HCT116 (cell line): Measurements from ENCODE around the gene F11. TPM values are rescaled to one million over a fixed set of nuclear protein-coding genes. Genes with fewer than 3 reads are reported as not detected.

Experiments
- ATAC-seq: fragments of 200-7000 bp; cut with Tn5 transposase; 2 replicates; pipeline ENCODE4 v1.9.1; 2020; ENCODE audit warnings: mild to moderate bottlenecking, moderate library complexity
- BruUV-seq: library from RNA; stranded (reverse); fragments of 400-500 nt; replicated peaks from 2 replicates; lab custom pipeline; 2021; lab: Mats Ljungman, UMichigan
- CTCF ChIA-PET: fragments of 300-600 bp; sonication (Branson Sonifier 250); formaldehyde crosslinking; loops from one replicate; lab custom pipeline; 2021; ENCODE audit warnings: antibody characterized with exemption; lab: Charles Lee
- POLR2A ChIA-PET: fragments of 300-600, 350-600 bp; sonication (Branson Sonifier 250); formaldehyde crosslinking; loops from one replicate; lab custom pipeline; 2021; ENCODE audit warnings: antibody characterized with exemption; lab: Charles Lee
- RAD21 ChIA-PET, 2 experiments: fragments of 300-600 bp; sonication (Branson Sonifier 250); formaldehyde crosslinking; loops; one replicate each; lab custom pipeline; 2023; ENCODE audit warnings: low total read pairs in 2 of 2; ENCODE audit not compliant: uncharacterized antibody in 2 of 2, unreplicated experiment in 2 of 2, low non-redundant PET in 1 of 2; lab: Charles Lee
- DNase-seq: peaks from one replicate; pipeline ENCODE4 v3.0.0-alpha.2; 2010; ENCODE audit warnings: low read depth, low spot score
- H2AFZ ChIP-seq: fragments of 200-600 bp; shearing (Covaris generic), sonication (generic); 2 replicates; pipeline ENCODE4 v1.6.1; 2017; ENCODE audit warnings: low read depth, mixed run types, mixed read lengths, antibody characterized with exemption, low read length; ENCODE audit not compliant: poor library complexity, severe bottlenecking
- H3K27ac ChIP-seq: 2 replicates; pipeline ENCODE4 v1.5.1; 2012; ENCODE audit warnings: low read depth, low read length
- H3K27me3 ChIP-seq: fragments of 200-600 bp; sonication (generic); 2 replicates; pipeline ENCODE4 v1.6.1; 2016; ENCODE audit warnings: mixed run types, low read length, mixed read lengths; ENCODE audit not compliant: insufficient read depth
- H3K36me3 ChIP-seq, 2 experiments: fragments of 200-500 bp in 1 of 2; fragments of 200-600 bp in 1 of 2; sonication (Bioruptor generic) in 1 of 2; sonication (generic) in 1 of 2; 2 replicates each; pipeline versions ENCODE4 v1.5.1 to v1.6.1; 2014 to 2016; ENCODE audit warnings: low read length in 2 of 2, inconsistent platforms in 1 of 2, mixed read lengths in 1 of 2, mixed run types in 1 of 2; ENCODE audit not compliant: insufficient read depth in 2 of 2, control insufficient read depth in 1 of 2
- H3K4me1 ChIP-seq, 2 experiments: fragments of 200-600 bp in 1 of 2; sonication (generic) in 1 of 2; 2 replicates each; pipeline versions ENCODE4 v1.5.1 to v1.6.1; 2012 to 2017; ENCODE audit warnings: low read length in 2 of 2, inconsistent platforms in 1 of 2, mild to moderate bottlenecking in 1 of 2, mixed read lengths in 1 of 2, mixed run types in 1 of 2, moderate library complexity in 1 of 2; ENCODE audit not compliant: insufficient read depth in 2 of 2, control insufficient read depth in 1 of 2
- H3K4me2 ChIP-seq: fragments of 200-600 bp; sonication (generic); 2 replicates; pipeline ENCODE4 v1.6.1; 2017; ENCODE audit warnings: mixed run types, low read length, mixed read lengths
- H3K4me3 ChIP-seq, 2 experiments: fragments of 200-600 bp in 1 of 2; sonication (generic) in 1 of 2; replicated peaks in 1 of 2; 2 replicates each; pipeline ENCODE4 v1.5.1; 2011 to 2016; ENCODE audit warnings: low read length in 2 of 2, control low read depth in 1 of 2, low read depth in 1 of 2, mild to moderate bottlenecking in 1 of 2, mixed read lengths in 1 of 2, mixed run types in 1 of 2
- H3K79me2 ChIP-seq: fragments of 200-600 bp; sonication (generic); 2 replicates; pipeline ENCODE4 v1.6.1; 2017; ENCODE audit warnings: mild to moderate bottlenecking, mixed run types, low read length, moderate library complexity, mixed read lengths; ENCODE audit not compliant: insufficient read depth
- H3K9ac ChIP-seq: fragments of 200-600 bp; sonication (generic); 2 replicates; pipeline ENCODE4 v1.6.1; 2016; ENCODE audit warnings: low read length, mixed read lengths
- H3K9me2 ChIP-seq: fragments of 200-600 bp; sonication (generic), shearing (Covaris generic); 2 replicates; pipeline ENCODE4 v1.6.1; 2017; ENCODE audit warnings: mixed run types, mild to moderate bottlenecking, moderate library complexity; ENCODE audit not compliant: insufficient read depth
- H3K9me3 ChIP-seq, 2 experiments: fragments of 200-500 bp in 1 of 2; fragments of 200-600 bp in 1 of 2; sonication (Bioruptor generic) in 1 of 2; sonication (generic) in 1 of 2; 2 replicates each; pipeline ENCODE4 v1.6.1; 2014 to 2017; ENCODE audit warnings: low read length in 2 of 2, mixed read lengths in 2 of 2, inconsistent platforms in 1 of 2, low read depth in 1 of 2, mild to moderate bottlenecking in 1 of 2, mixed run types in 1 of 2, moderate library complexity in 1 of 2; ENCODE audit not compliant: control insufficient read depth in 1 of 2, insufficient read depth in 1 of 2
- H4K20me1 ChIP-seq: fragments of 200-600 bp; sonication (generic), shearing (Covaris generic); 2 replicates; pipeline ENCODE4 v1.6.1; 2017; ENCODE audit warnings: mixed run types, mild to moderate bottlenecking, moderate library complexity; ENCODE audit not compliant: insufficient read depth
- ATF3 ChIP-seq: IDR thresholded peaks from 2 replicates; pipeline ENCODE4 v1.6.1; 2012
- CTCF ChIP-seq, 3 experiments: fragments of 200-600 bp in 1 of 3; sonication (generic) in 1 of 3; IDR thresholded peaks in 2 of 3; conservative IDR thresholded peaks in 1 of 3; 2 replicates each; pipeline ENCODE4 v1.5.1; 2012 to 2017; ENCODE audit warnings: low read depth in 2 of 3, low read length in 2 of 3, antibody characterized with exemption in 1 of 3, borderline replicate concordance in 1 of 3, control low read depth in 1 of 3, mild to moderate bottlenecking in 1 of 3, mixed read lengths in 1 of 3, mixed run types in 1 of 3, moderate library complexity in 1 of 3; ENCODE audit not compliant: insufficient read depth in 1 of 3
- EGR1 ChIP-seq: IDR thresholded peaks from 2 replicates; pipeline ENCODE4 v1.6.1; 2012; ENCODE audit warnings: low read depth
- EZH2 ChIP-seq: fragments of 200-600 bp; sonication (generic); IDR thresholded peaks from 2 replicates; pipeline ENCODE4 v1.6.1; 2017; ENCODE audit warnings: antibody characterized with exemption, mixed run types
- EZH2phosphoT487 ChIP-seq: fragments of 200-600 bp; IDR thresholded peaks from 2 replicates; pipeline ENCODE4 v1.6.1; 2018; ENCODE audit warnings: antibody characterized with exemption, borderline replicate concordance
- JUND ChIP-seq: IDR thresholded peaks from 2 replicates; pipeline ENCODE4 v1.6.1; 2012
- MAX ChIP-seq: IDR thresholded peaks from 2 replicates; pipeline ENCODE4 v1.6.1; 2012
- POLR2A ChIP-seq: IDR thresholded peaks from 2 replicates; pipeline ENCODE4 v1.7.0; 2011; ENCODE audit warnings: borderline replicate concordance; ENCODE audit not compliant: insufficient read depth, insufficient read length; ENCODE audit errors: extremely low read depth
- POLR2AphosphoS5 ChIP-seq: IDR thresholded peaks from 2 replicates; pipeline ENCODE4 v1.6.1; 2011; ENCODE audit warnings: mild to moderate bottlenecking, low read depth, low read length, moderate library complexity
- RAD21 ChIP-seq: IDR thresholded peaks from 2 replicates; pipeline ENCODE4 v1.6.1; 2012; ENCODE audit warnings: low read depth, mild to moderate bottlenecking
- REST ChIP-seq: IDR thresholded peaks from 2 replicates; pipeline ENCODE4 v1.6.1; 2012; ENCODE audit warnings: low read depth
- SIN3A ChIP-seq: IDR thresholded peaks from 2 replicates; pipeline ENCODE4 v1.6.1; 2012; ENCODE audit warnings: low read depth
- SP1 ChIP-seq: IDR thresholded peaks from 2 replicates; pipeline ENCODE4 v1.6.1; 2012; ENCODE audit warnings: low read depth
- SRF ChIP-seq: IDR thresholded peaks from 2 replicates; pipeline ENCODE4 v1.6.1; 2012; ENCODE audit warnings: low read depth
- TCF7L2 ChIP-seq: IDR thresholded peaks from 2 replicates; pipeline ENCODE4 v1.7.0; 2011; ENCODE audit warnings: borderline replicate concordance, inconsistent platforms; ENCODE audit not compliant: insufficient read depth, insufficient read length; ENCODE audit errors: extremely low read depth
- YY1 ChIP-seq: IDR thresholded peaks from 2 replicates; pipeline ENCODE4 v1.6.1; 2011; ENCODE audit warnings: low read length, low read depth, moderate library complexity, mild to moderate bottlenecking; ENCODE audit not compliant: insufficient replicate concordance; ENCODE audit errors: extremely low read depth
- ZFX ChIP-seq: fragments of 450-650 bp; IDR thresholded peaks from 2 replicates; pipeline ENCODE4 v1.6.1; 2017
- ZNF274 ChIP-seq: fragments of 200-500 bp; sonication (Bioruptor generic); IDR thresholded peaks from 2 replicates; pipeline ENCODE4 v1.6.1; 2014; ENCODE audit warnings: mild to moderate bottlenecking, low read depth, low read length, inconsistent platforms
- intact Hi-C: fragments of 100-400 bp; cut with micrococcal nuclease; formaldehyde crosslinking; loops from 2 replicates; pipeline ENCODE4 v1.10.0; 2022
- total RNA-seq: library from RNA; stranded (reverse); gene quantifications from one replicate; pipeline ENCODE4 v1.2.1, GENCODE V29; 2021; ENCODE audit not compliant: unreplicated experiment

F11 gene
- total RNA-seq, 1 experiment from 2014 or later = not detected

- no peak overlapping the region for H3K9ac ChIP-seq
- ATAC-seq (no peak), DNase-seq (no peak)
- no peaks in the 10 kb centered on the region for H3K4me1 ChIP-seq
- H3K27me3 ChIP-seq = no peaks in the 10 kb centered on the region
- no peak overlapping the region for H3K4me3 ChIP-seq
- no peaks in the 10 kb centered on the region for H4K20me1 ChIP-seq
- no peak overlapping the region for H3K27ac ChIP-seq
- no peak overlapping the region for H3K4me2 ChIP-seq
- TF ChIP-seq ZNF274 (no peak), JUND (no peak), MAX (no peak), SP1 (no peak), YY1 (no peak), CTCF (IDR thresholded peaks at IDR 0.05 in 2 of 3, conservative IDR thresholded peaks at IDR 0.05 in 1 of 3; ENCODE audit: borderline replicate concordance in 1 of 3, insufficient read depth in 1 of 3, low read depth in 2 of 3, low read length in 2 of 3) (no peak), EZH2phosphoT487 (no peak), RAD21 (no peak), REST (no peak), TCF7L2 (no peak), SRF (no peak), ZFX (no peak), POLR2A (no peak), POLR2AphosphoS5 (no peak), SIN3A (no peak), ATF3 (no peak), EGR1 (no peak), EZH2 (no peak)
- no peaks in the 10 kb centered on the region for H3K9me2 ChIP-seq
- no TSS peak for BruUV-seq
- ChIA-PET CTCF (no interaction called here), RAD21 (no interaction called here), POLR2A (no interaction called here)
- intact Hi-C loops = no loop called here
- no peaks in the 10 kb centered on the region for H3K79me2 ChIP-seq
- H3K36me3 ChIP-seq = no peaks in the 10 kb centered on the region
- H2AFZ ChIP-seq = no peak overlapping the region
- no peaks in the 10 kb centered on the region for H3K9me3 ChIP-seq
Observed at GRCh38 chr4:186240848-186241491, 25.0 kb upstream of the F11 start.
